HG03342 (cell line): ENCODE measurements around the gene GLT8D1.
"Not testable (repeated sequence)": the region's sequence is repeated elsewhere in the genome, so short reads cannot be mapped to it uniquely, and the experiment has no call there.

ENCODE experiments used
- ATAC-seq: cut with Tn5 transposase; IDR thresholded peaks from one replicate; pipeline ENCODE4 v1.9.1; 2021; ENCODE audit warnings: mild to moderate bottlenecking, moderate library complexity; ENCODE audit not compliant: unreplicated experiment

GLT8D1 gene

GRCh38 chr3:52705688-52706686 is at the start of gene GLT8D1, which contains the start of gene SPCS1:
GLT8D1 (minus strand) TSS chr3:52705791; CDS start chr3:52700460, 5,331 bp downstream.
SPCS1 (plus strand) TSS chr3:52706106; CDS start chr3:52706247, 141 bp downstream.
- peak; percentile 82 for ATAC-seq

DNA sequence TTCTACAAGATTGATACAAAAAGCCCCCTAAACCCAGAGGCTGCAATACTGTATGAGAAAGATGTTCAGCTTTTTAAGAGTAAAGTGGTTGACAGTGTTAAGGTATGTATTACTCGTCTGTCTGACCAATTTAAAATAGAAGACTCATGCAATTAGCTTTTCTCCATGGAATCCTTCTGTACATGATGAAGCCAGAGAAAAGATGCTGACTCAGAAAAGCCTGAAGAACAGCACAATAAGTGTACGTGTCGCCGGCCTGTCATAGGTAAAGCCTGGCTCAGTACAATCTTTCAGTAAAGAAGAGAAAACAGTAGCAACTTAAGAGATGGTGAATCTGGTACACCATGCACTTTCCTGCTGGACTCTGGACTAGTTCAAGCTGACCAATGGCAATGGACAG is 48.8 kb upstream of the GLT8D1 start:
- no peak for ATAC-seq

GRCh38 chr3:52752045-52752660 is 46.6 kb upstream of the GLT8D1 start:
- ATAC-seq = no peak

DNA sequence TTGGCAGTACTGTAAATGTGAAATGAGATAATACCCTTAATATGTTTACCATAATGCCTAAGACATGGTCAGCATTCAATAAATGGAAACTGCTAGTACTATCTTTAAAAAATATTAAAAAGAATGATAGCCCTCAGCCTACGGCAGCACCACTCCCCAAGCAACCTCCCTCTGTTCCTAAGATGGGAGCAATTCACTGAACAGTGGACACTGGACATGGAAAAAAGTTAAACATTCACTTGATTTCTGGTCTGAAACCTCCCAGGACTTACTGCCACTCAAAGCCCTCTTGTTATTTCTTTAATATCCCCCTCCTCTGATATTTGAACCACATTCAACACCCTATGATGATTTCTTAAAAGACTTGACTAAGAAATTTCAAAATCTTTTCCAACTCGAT is 38.1 kb upstream of the GLT8D1 start:
- ATAC-seq = no peak

GRCh38 chr3:52743152-52743551 is 37.6 kb upstream of the GLT8D1 start:
- no peak for ATAC-seq

GRCh38 chr3:52742418-52743041 is 36.9 kb upstream of the GLT8D1 start:
- no peak for ATAC-seq

DNA sequence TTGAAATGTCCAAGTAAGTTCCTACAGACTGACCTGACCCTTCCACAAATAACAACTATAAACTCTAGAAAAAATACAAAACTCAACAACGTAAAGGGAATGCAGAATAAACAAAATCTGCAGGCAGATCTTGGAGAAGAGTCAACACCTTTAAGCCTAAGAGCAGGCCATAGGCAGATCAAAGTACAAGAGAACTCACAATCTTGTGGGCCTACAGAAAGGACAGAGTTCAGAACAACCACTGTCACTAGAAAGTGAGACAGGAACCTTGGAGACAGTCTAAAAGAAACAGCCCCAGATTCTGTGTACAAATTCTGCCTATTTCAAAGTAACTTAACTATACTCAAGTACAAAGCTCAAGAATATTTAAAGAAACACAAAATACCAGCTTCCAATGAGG is 34.1 kb upstream of the GLT8D1 start:
- ATAC-seq = no peak

- no peak for ATAC-seq
These were observed 27.8 kb upstream of the GLT8D1 start for GRCh38 chr3:52733256-52733891.

DNA sequence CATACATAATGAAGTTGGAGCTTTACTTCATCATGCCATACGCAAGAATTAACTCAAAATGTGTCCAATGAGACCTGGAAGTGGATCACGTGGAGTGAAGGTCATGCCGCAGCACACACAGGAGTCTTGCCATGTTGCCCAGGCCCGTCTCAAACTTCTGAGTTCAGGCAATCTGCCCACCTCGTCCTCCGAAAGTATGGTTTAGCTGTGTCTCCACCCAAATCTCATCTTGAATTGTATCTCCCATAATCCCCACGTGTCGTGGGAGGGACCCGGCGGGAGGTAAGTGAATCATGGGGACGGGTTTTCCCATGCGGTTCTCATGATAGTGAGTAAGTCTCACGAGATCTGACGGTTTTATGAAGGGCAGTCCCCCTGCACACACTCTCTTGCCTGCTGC is 26.0 kb upstream of the GLT8D1 start:
- no peak for ATAC-seq

DNA sequence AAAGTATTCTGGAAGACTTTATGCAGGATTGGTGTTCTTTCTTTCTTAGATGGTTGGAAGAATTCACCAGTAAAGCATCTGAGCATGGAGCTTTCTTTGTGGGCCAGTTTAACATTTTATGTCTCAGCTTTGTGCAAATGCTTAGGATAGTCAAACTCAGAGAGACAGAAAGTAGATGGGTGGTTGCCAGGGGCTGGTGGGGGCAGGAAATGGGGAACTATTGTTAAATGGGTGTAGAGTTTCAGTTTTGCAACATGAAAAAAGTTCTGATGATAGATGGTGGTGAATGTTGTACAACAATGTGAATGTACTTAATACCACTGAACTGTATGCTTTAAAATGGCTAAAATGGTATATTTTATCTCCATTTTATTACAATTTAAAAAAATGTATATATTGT is 25.1 kb upstream of the GLT8D1 start:
- ATAC-seq = no peak

GRCh38 chr3:52728753-52729152 is 23.2 kb upstream of the GLT8D1 start:
- not testable (repeated sequence) for ATAC-seq

DNA sequence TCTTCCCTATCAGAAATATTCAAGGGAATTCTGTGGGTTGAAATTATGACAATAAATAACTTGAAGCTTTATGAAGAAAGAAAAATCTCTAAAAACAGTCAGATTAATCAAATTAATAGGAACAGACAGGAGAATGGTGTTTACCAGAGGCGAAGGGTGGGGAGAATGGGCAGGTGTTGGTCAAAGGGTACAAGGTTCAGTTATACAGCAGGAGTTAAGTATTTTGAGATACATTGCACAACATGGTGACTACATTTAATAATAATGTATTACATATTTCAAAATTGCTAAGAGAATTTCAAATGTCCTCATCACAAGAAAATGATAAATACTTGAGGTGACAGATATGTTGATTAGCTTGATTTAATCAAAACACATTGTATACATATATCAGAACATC is 18.9 kb upstream of the GLT8D1 start:
- ATAC-seq = no peak

GRCh38 chr3:52723935-52724334 is 18.3 kb upstream of the GLT8D1 start:
- no peak for ATAC-seq

GRCh38 chr3:52722491-52722890 is 16.9 kb upstream of the GLT8D1 start:
- ATAC-seq = no peak

GRCh38 chr3:52721730-52722008 is 16.1 kb upstream of the GLT8D1 start:
- ATAC-seq = no peak

GRCh38 chr3:52721002-52721729 is 15.6 kb upstream of the GLT8D1 start:
- no peak for ATAC-seq

DNA sequence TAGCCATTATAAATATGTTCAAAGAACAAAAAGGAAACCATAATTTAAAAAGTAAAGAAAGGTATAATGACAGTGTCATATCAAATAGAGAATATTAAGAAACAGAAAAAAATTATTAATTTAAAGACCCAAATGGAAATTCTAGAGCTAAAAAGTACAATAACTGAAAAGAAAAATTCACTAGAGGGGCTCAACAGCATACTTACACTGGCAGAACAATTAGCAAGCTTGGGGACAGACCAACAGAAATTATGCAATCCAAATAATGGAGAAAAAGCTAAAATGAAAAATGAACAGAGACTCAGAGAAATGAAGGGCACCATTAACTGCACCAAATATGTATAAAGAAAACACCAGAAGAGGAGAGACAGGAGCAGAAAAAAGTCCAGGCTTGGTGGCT is 14.0 kb upstream of the GLT8D1 start:
- no peak for ATAC-seq

DNA sequence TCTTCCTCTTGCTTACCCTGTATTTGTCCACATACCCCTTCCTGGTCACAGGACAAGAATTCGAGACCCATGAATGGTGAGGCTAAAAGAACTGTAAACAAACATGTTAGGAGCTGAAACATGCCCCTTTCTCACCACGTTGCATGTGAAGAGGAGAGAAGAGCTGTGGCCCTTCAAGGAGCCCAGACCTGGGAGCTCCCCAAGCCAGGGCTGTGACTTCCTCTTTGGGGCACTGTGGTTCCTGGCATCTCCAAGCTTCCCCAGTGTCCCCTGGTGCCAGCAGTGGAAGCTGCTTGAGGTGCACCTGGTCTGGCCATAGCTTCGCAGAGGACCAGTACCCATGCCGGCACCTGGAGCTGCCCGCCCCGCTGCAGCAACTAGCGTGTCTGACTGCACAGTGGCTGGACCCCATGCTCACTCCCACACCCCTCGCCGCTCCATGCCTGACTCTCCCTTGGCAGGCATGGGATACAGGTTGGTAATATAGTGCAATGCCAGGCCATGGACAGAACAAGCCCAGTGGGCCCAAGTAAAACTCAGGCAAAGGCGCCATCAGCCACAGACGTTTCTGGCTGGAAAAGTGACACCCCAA is 10.2 kb upstream of the GLT8D1 start:
- no peak for ATAC-seq

DNA sequence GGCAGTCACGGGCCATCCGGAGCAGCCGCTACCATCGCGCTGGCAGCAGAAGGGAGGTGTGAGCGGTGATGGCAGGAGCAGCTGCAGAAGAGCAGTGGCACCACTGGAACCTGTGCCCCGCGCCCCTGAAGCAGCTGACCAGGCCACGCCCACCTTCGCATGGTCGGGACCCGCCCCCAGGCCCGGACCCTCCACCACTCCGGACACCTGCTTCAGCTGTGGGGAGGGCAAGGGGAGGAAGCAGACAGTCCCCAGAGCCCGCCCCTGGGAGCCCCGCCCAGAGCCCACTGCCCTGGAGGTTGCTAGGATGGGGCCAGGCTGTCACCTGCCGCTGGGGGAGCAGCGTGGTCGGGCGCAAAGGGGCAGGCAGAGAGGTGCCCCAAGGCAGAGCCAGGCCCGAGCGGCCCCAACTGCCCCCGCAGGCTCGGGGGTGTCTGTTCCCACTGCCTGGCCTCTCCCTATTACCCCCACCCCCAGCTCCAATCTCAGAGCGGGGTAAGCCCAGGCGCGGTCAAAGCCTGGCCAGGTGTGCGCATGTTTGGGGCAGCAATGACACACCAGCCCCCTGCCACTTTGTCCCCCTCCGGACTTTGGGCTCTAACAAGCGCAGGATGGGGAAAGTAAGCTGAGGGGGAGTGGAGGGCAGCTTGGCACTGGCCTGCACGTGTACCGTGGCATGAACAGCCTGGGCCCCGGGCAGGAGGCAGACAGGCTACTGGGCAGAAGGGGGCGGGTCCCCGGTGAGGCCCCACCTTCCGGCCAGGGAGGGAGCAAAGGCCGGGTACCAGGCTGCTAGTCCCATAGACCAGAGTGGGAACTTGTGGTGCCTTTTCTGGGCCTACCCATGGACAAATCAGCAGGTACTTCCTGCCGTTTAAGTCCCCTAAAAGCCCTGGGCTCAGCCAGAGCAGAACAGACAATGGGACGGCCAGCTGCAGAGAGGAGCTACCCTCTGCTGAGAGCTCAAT is 9.0 kb upstream of the GLT8D1 start:
- no peak for ATAC-seq
